Neural progenitor cell (in vitro differentiated cells): ENCODE data around the gene COX19. TPM values are rescaled to one million over a fixed set of nuclear protein-coding genes. Genes with fewer than 3 reads are reported as not detected.
A peak's percentile ranks its signal among the peaks of the same experiment; 100 is the strongest.

Experiments used
- DNase-seq: peaks from one replicate; pipeline ENCODE4 v3.0.0-alpha.2; 2016; ENCODE audit warnings: low spot score
- H2AFZ ChIP-seq: fragments of 200-600 bp; sonication (generic); replicated peaks from 2 replicates; pipeline ENCODE4 v1.6.1; 2016; ENCODE audit warnings: antibody characterized with exemption
- H3F3A ChIP-seq: fragments of 200-600 bp; sonication (generic); 2 replicates; pipeline ENCODE4 v1.6.1; 2016; ENCODE audit warnings: antibody characterized with exemption, low read depth
- H3K27ac ChIP-seq: fragments of 200-600 bp; sonication (generic); 2 replicates; pipeline ENCODE4 v1.5.1; 2016; ENCODE audit warnings: mild to moderate bottlenecking
- H3K27me3 ChIP-seq: fragments of 200-600 bp; sonication (generic); 2 replicates; pipeline ENCODE4 v1.6.1; 2016; ENCODE audit warnings: mild to moderate bottlenecking, moderate library complexity
- H3K36me3 ChIP-seq: fragments of 200-600 bp; sonication (generic); 2 replicates; pipeline ENCODE4 v1.5.1; 2016
- H3K4me1 ChIP-seq: fragments of 200-600 bp; sonication (generic); 2 replicates; pipeline ENCODE4 v1.6.1; 2016; ENCODE audit warnings: mixed run types
- H3K4me2 ChIP-seq: fragments of 200-600 bp; sonication (generic); 2 replicates; pipeline ENCODE4 v1.6.1; 2016
- H3K4me3 ChIP-seq: fragments of 200-600 bp; sonication (generic); 2 replicates; pipeline ENCODE4 v1.5.1; 2016
- H3K79me2 ChIP-seq: fragments of 200-600 bp; sonication (generic); 2 replicates; pipeline ENCODE4 v1.6.1; 2016; ENCODE audit warnings: low read depth
- H3K9ac ChIP-seq: fragments of 200-600 bp; sonication (generic); 2 replicates; pipeline ENCODE4 v1.6.1; 2016
- H3K9me3 ChIP-seq: fragments of 200-600 bp; sonication (generic); 2 replicates; pipeline ENCODE4 v1.5.1; 2016; ENCODE audit warnings: low read depth
- H4K20me1 ChIP-seq: fragments of 200-600 bp; sonication (generic); 2 replicates; pipeline ENCODE4 v1.6.1; 2016; ENCODE audit warnings: low read depth
- H3K27ac Mint-ChIP-seq: 3 replicates; pipeline ENCODE4 v1.8.0; 2021; ENCODE audit warnings: mixed read lengths
- H3K27me3 Mint-ChIP-seq: 2 replicates; pipeline ENCODE4 v1.8.0; 2022; ENCODE audit warnings: low read depth, mild to moderate bottlenecking, inconsistent platforms, moderate library complexity, mixed read lengths; ENCODE audit not compliant: insufficient read depth
- H3K36me3 Mint-ChIP-seq: 3 replicates; pipeline ENCODE4 v1.8.0; 2021; ENCODE audit warnings: mixed read lengths
- H3K4me1 Mint-ChIP-seq: 3 replicates; pipeline ENCODE4 v1.8.0; 2021; ENCODE audit warnings: mixed read lengths
- H3K4me3 Mint-ChIP-seq: 3 replicates; pipeline ENCODE4 v1.8.0; 2021; ENCODE audit warnings: mild to moderate bottlenecking, moderate library complexity, mixed read lengths
- H3K9me3 Mint-ChIP-seq: 3 replicates; pipeline ENCODE4 v1.8.0; 2020; ENCODE audit warnings: mixed read lengths
- EZH2 ChIP-seq: fragments of 200-600 bp; sonication (generic); IDR thresholded peaks from 2 replicates; pipeline ENCODE4 v1.6.1; 2017; ENCODE audit warnings: antibody characterized with exemption, mild to moderate bottlenecking, moderate library complexity
- EZH2phosphoT487 ChIP-seq: fragments of 200-600 bp; sonication (generic); IDR thresholded peaks from 2 replicates; pipeline ENCODE4 v1.6.1; 2017; ENCODE audit warnings: antibody characterized with exemption
- total RNA-seq: library from RNA; depleted of rRNA; stranded (reverse); fragments of >200 nt; gene quantifications from 2 replicates; pipeline ENCODE4 v1.2.3, GENCODE V29; 2015; ENCODE audit warnings: low replicate concordance
- TF ChIP-seq, protein P1 (sequence below): fragments of 200-600 bp; sonication (generic); IDR thresholded peaks from 2 replicates; pipeline ENCODE4 v1.5.1; 2017; ENCODE audit warnings: antibody characterized with exemption, mild to moderate bottlenecking

COX19 gene
- total RNA-seq, 1 donor from 2014 or later: 15.1 TPM

DNA sequence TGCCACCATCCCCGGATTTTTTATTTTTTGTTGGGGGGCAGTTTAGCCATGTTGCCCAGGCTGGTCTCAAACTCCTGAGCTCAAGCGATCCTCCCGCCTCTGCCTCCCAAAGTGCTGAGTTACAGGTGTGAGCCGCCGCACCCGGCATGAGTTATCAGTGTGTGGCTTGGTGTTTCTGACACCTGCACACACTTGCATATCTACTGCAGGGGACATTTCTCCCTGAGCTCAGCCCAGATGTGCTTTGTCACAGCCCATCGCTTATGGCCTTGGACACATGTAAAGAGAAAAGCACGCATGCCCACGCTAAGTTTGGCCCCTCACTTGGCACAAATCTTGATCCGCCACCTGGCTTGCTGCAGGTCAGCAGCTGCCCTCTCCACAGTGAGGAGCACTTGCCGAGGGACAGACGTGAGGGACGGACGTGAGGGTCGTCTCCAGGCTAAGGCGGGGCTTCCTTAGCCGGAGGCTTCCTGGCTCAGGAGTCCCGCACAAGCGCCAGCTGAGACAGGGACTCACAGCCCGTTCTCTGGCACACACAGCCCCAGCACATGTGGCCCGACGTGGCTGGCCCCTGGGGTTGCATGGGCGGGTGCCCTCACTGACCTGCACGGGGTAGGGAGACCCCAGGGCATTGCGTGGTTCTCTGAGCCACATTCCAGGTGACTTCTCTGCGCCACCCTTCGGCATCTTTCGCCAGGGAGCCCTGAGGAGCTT, 19.4 kb upstream of the COX19 start:
- H3K79me2 ChIP-seq: no peaks in the 10 kb centered on the region
- H3K4me3 ChIP-seq: no peak overlapping the region
- H3K4me1 Mint-ChIP-seq: peaks cover 17% of the 10 kb centered on the region
- no peaks in the 10 kb centered on the region for H3K36me3 Mint-ChIP-seq
- no peaks in the 10 kb centered on the region for H3K9me3 ChIP-seq
- TF ChIP-seq EZH2phosphoT487: no peak
- TF ChIP-seq, protein P1, sequence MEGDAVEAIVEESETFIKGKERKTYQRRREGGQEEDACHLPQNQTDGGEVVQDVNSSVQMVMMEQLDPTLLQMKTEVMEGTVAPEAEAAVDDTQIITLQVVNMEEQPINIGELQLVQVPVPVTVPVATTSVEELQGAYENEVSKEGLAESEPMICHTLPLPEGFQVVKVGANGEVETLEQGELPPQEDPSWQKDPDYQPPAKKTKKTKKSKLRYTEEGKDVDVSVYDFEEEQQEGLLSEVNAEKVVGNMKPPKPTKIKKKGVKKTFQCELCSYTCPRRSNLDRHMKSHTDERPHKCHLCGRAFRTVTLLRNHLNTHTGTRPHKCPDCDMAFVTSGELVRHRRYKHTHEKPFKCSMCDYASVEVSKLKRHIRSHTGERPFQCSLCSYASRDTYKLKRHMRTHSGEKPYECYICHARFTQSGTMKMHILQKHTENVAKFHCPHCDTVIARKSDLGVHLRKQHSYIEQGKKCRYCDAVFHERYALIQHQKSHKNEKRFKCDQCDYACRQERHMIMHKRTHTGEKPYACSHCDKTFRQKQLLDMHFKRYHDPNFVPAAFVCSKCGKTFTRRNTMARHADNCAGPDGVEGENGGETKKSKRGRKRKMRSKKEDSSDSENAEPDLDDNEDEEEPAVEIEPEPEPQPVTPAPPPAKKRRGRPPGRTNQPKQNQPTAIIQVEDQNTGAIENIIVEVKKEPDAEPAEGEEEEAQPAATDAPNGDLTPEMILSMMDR: no peak
- no peak for TF ChIP-seq EZH2
- H3K27ac ChIP-seq: no peak overlapping the region
- peaks cover 4% of the 10 kb centered on the region for H3K27me3 Mint-ChIP-seq
- no peak overlapping the region for H3K27ac Mint-ChIP-seq
- H2AFZ ChIP-seq: no peak overlapping the region
- peaks cover 4% of the 10 kb centered on the region for H3K4me1 ChIP-seq
- no peak overlapping the region for H3K4me2 ChIP-seq
- peaks cover 3% of the 10 kb centered on the region for H4K20me1 ChIP-seq
- H3K9me3 Mint-ChIP-seq: no peaks in the 10 kb centered on the region
- no peaks in the 10 kb centered on the region for H3K27me3 ChIP-seq
- no peak overlapping the region for H3K4me3 Mint-ChIP-seq
- no peaks in the 10 kb centered on the region for H3K36me3 ChIP-seq
- peaks cover 12% of the 10 kb centered on the region for H3F3A ChIP-seq
- no peak for DNase-seq
- H3K9ac ChIP-seq: no peak overlapping the region

DNA sequence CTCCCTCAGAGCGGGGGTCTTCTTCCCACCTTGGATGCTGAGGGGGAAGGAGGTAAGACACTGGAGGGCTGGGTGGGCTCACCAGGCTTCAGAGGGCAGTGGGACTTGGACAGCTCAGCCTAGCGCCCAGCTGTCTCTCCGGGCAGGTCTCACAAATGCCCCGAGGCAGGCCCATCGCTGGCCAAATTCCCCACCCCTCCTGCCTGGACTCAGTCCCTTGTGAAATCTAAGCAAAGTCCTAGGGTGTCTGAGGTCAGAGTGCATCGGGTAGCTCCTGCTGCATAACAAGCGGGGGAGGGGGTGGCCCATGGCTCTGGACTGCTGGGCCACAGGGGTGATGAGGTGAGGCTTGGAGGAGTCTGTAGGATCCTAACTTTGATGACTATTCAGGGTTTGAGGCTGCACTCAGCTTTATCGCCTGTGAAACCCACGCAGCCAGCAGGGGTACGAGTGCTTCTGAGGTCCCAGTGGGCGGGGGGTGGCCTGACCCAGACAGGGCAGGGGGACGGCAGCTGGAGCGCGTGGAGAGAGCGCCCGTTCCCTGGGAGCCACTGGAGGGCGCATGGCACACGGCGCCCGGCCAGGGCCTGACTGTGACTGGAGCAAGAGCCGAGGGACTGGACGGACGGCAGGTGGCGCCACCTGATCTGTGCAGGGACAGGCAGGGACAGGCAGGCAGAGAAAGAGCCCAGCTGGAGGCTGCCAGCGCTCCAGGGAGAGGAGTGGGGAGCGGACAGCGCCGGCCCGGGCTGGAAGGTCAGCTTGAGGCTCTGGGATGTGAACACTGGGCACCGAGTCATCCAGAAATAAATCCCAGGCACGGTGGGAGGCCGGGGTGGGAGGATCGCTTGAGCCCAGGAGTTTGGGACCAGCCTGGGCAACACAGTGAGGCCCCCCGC, 17.6 kb upstream of the COX19 start:
- Histone ChIP-seq H3K27me3 (no peaks in the 10 kb centered on the region), H3K4me2 (peak overlapping the region; percentile 49), H3K4me3 (no peak overlapping the region), H2AFZ (no peak overlapping the region), H3F3A (peaks cover 4% of the 10 kb centered on the region), H3K27ac (no peak overlapping the region), H3K9ac (no peak overlapping the region), H4K20me1 (peaks cover 3% of the 10 kb centered on the region), H3K36me3 (no peaks in the 10 kb centered on the region), H3K4me1 (peaks cover 14% of the 10 kb centered on the region), H3K9me3 (no peaks in the 10 kb centered on the region), H3K79me2 (no peaks in the 10 kb centered on the region)
- peak; percentile 98 for DNase-seq
- TF ChIP-seq, protein P1: peak; percentile 100
- TF ChIP-seq EZH2phosphoT487 (no peak), EZH2 (no peak)
- peaks cover 15% of the 10 kb centered on the region for H3K4me1 Mint-ChIP-seq
- H3K36me3 Mint-ChIP-seq: no peaks in the 10 kb centered on the region
- H3K9me3 Mint-ChIP-seq: no peaks in the 10 kb centered on the region
- H3K27me3 Mint-ChIP-seq: peaks cover 4% of the 10 kb centered on the region
- peak overlapping the region; percentile 25 for H3K4me3 Mint-ChIP-seq
- H3K27ac Mint-ChIP-seq: peak overlapping the region; percentile 50

DNA sequence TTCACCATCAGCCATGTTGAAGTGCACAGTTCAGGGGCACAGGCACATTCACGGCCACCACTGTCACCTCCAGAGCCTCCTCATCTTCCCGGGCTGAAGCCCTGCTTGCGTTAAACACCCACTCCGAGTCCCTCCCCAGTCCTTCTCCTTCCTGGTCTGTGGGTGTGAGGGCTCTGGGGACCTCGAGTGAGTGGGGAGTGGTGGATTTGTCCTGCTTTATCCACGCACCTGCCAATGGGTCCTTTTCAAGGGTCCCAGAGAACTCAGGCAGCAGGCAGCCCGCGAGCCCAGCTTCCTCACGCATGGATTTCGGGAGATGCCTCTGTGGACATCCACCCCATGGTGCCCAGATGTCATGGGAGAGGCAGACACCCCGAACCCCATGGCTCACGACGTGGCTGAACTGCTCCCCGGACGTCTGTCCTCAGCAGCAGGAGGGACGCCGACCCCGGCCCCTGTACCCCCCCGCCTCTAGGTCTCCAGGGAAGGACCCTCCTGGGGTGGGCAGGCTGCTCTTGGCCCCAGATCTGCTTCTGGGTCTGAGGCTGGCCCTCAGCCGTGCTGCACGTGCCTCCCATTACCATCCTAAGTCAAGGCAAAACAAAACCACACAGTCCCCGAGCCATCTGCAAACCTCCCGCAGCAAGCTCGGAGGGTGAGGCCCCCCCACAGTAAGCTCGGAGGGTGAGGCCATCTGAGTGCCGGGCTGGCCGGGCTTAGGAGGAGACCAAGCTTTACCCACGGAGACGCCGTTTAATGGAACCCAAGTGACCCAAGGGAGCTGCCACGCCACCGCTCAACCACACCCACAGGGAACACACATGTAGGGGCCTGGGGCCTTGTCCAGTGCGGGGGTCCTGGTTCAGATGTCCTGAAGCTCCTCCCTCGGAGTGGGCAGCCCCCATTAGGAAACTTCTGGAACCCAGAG, 16.6 kb upstream of the COX19 start:
- H3K27me3 ChIP-seq: no peaks in the 10 kb centered on the region
- Mint-ChIP-seq H3K4me1 (peaks cover 13% of the 10 kb centered on the region), H3K4me3 (peak overlapping the region; percentile 15), H3K27me3 (peaks cover 4% of the 10 kb centered on the region), H3K9me3 (no peaks in the 10 kb centered on the region), H3K27ac (no peak overlapping the region), H3K36me3 (no peaks in the 10 kb centered on the region)
- H3K4me2 ChIP-seq: no peak overlapping the region
- no peak overlapping the region for H3K9ac ChIP-seq
- H3K36me3 ChIP-seq: no peaks in the 10 kb centered on the region
- H3K27ac ChIP-seq: no peak overlapping the region
- H3F3A ChIP-seq: peaks cover 4% of the 10 kb centered on the region
- H3K4me3 ChIP-seq: no peak overlapping the region
- no peak for DNase-seq
- no peaks in the 10 kb centered on the region for H3K9me3 ChIP-seq
- TF ChIP-seq, protein P1: no peak
- no peak for TF ChIP-seq EZH2
- no peak for TF ChIP-seq EZH2phosphoT487
- no peaks in the 10 kb centered on the region for H3K79me2 ChIP-seq
- no peak overlapping the region for H2AFZ ChIP-seq
- peaks cover 3% of the 10 kb centered on the region for H4K20me1 ChIP-seq
- H3K4me1 ChIP-seq: peaks cover 14% of the 10 kb centered on the region
